Stomach smooth muscle (tissue), 2 donors: ENCODE results near the gene EFNB2.

Experiments
- H3K27ac ChIP-seq: one replicate; pipeline ENCODE4 v1.7.0; 2013; ENCODE audit warnings: mild to moderate bottlenecking, low read length, inconsistent platforms
- H3K27me3 ChIP-seq, 2 donors: one replicate each; pipeline ENCODE4 v1.7.0; 2013; ENCODE audit warnings: low read length in 2 of 2; ENCODE audit not compliant: insufficient read depth in 2 of 2, control insufficient read depth in 1 of 2
- H3K36me3 ChIP-seq, 2 donors: one replicate each; pipeline ENCODE4 v1.7.0; 2013; ENCODE audit warnings: low read length in 2 of 2; ENCODE audit not compliant: control insufficient read depth in 2 of 2, insufficient read depth in 2 of 2
- H3K4me1 ChIP-seq: one replicate; pipeline ENCODE4 v1.7.0; 2013; ENCODE audit warnings: low read length; ENCODE audit not compliant: control insufficient read depth, insufficient read depth
- H3K4me3 ChIP-seq, 2 donors: one replicate each; pipeline ENCODE4 v1.7.0; 2013; ENCODE audit warnings: low read length in 2 of 2
- H3K9ac ChIP-seq, 2 donors: one replicate each; pipeline ENCODE4 v1.7.0; 2013; ENCODE audit warnings: low read length in 2 of 2, mild to moderate bottlenecking in 1 of 2
- H3K9me3 ChIP-seq, 2 donors: one replicate each; pipeline ENCODE4 v1.7.0; 2013; ENCODE audit warnings: low read length in 2 of 2; ENCODE audit not compliant: control insufficient read depth in 2 of 2
- donor health status: healthy.
- donor health status: Pancreatic carcinoma.

The EFNB2 gene

GRCh38 chr13:106507560-106508274 is 27.7 kb downstream of the EFNB2 start:
- Histone ChIP-seq H3K4me1 (peaks cover 3% of the 10 kb centered on the region), H3K9me3 (no peaks in the 10 kb centered on the region), H3K4me3 (peak overlapping the region; percentile 47 to 52), H3K27ac (peak overlapping the region; percentile 61), H3K36me3 (peaks cover 3% of the 10 kb centered on the region in 2 donors), H3K9ac (peak overlapping the region in 1 of 2 donors; percentile 37), H3K27me3 (no peaks in the 10 kb centered on the region)

- Histone ChIP-seq H3K9ac (no peak overlapping the region), H3K4me3 (no peak overlapping the region), H3K36me3 (peaks cover 0 to 3% of the 10 kb centered on the region in 2 donors), H3K27ac (no peak overlapping the region), H3K9me3 (no peaks in the 10 kb centered on the region), H3K4me1 (peaks cover 3% of the 10 kb centered on the region), H3K27me3 (no peaks in the 10 kb centered on the region)
Measured at GRCh38 chr13:106506286-106506685, 29.2 kb downstream of the EFNB2 start.

DNA sequence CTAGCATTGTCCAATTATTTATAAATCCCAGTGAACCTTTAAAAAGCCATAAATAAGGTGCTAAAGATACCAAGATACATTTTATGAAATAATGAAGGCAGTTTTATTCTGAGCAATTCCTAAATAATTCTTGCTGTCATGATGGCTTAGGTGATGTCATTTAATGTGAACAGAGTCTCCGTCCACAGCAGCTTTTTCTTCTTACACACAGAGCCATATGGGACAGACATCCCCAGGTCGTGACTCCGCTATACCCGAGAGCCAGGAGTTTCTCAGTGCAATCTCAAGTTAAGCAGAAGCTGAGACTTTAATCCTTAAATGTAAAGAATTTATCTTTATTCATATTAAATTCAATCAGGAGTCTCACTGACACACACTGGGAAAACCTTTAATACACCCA is 29.7 kb downstream of the EFNB2 start:
- no peaks in the 10 kb centered on the region for H3K9me3 ChIP-seq
- peaks cover 0 to 3% of the 10 kb centered on the region in 2 donors for H3K36me3 ChIP-seq
- peaks cover 3% of the 10 kb centered on the region for H3K4me1 ChIP-seq
- H3K9ac ChIP-seq: no peak overlapping the region
- H3K27me3 ChIP-seq: no peaks in the 10 kb centered on the region
- H3K27ac ChIP-seq: no peak overlapping the region
- no peak overlapping the region for H3K4me3 ChIP-seq

DNA sequence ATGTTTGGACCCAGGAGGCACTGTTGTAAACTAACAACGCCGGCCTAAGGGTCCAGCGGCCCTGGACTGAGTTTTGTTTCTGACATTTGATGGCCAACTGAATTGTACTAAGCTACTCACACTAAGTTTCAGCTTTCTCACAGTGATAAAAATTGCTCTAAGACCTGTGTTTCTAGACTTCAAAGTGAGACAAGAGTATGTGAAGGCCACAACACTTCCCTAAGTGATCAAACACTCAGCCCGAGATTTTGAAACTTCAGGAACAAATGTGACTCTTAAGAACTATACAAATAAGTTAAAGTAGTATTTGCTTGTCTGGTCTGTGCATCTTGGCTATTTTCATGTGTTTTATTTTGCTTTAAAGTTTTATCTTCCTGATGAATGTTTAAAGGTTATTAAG is 30.2 kb downstream of the EFNB2 start:
- no peak overlapping the region for H3K27ac ChIP-seq
- H3K27me3 ChIP-seq: no peaks in the 10 kb centered on the region
- H3K9ac ChIP-seq: no peak overlapping the region
- H3K4me1 ChIP-seq: peaks cover 3% of the 10 kb centered on the region
- no peaks in the 10 kb centered on the region for H3K9me3 ChIP-seq
- H3K4me3 ChIP-seq: no peak overlapping the region
- H3K36me3 ChIP-seq: peaks cover 0 to under 1% of the 10 kb centered on the region in 2 donors

DNA sequence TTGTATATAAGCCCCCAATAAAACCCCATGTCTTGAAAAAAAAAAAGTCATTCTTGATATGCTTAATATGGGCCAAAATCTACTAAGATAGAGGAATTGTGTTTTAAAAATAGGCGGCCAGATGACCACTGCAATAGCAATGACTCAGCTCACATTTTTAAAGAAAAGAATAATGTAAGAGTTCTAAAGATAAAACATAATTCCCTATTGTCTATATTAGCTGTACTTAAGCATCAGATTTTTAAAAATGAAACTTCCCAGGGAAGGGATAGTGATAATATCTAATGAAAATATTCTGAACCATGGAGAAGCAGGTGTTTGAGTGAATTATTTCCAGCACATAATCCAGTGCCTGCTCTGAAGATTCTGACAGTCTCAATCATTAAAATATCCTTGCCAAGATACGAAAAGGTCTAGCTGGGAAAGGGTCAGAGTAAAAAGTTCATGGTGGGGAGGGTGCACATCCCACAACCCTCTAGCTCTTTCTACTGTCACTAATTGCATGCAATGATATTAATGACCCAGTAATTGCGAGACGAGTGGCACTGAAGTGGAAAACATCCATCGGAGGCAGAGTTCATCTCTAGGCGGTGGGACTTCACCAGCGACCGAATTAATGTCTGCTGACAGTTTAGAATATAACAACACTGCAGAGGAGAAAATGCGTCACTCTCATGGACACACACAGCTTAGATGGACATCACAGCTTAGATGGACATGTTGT is 31.6 kb downstream of the EFNB2 start:
- H3K4me3 ChIP-seq: no peak overlapping the region
- no peak overlapping the region for H3K9ac ChIP-seq
- H3K27ac ChIP-seq: no peak overlapping the region
- no peaks in the 10 kb centered on the region for H3K27me3 ChIP-seq
- no peaks in the 10 kb centered on the region for H3K36me3 ChIP-seq
- H3K4me1 ChIP-seq: peaks cover 3% of the 10 kb centered on the region
- H3K9me3 ChIP-seq: no peaks in the 10 kb centered on the region

GRCh38 chr13:106503272-106503671 is 32.2 kb downstream of the EFNB2 start:
- Histone ChIP-seq H3K9me3 (no peaks in the 10 kb centered on the region), H3K36me3 (no peaks in the 10 kb centered on the region), H3K27ac (no peak overlapping the region), H3K4me1 (peaks cover 7% of the 10 kb centered on the region), H3K9ac (no peak overlapping the region), H3K4me3 (no peak overlapping the region), H3K27me3 (no peaks in the 10 kb centered on the region)

DNA sequence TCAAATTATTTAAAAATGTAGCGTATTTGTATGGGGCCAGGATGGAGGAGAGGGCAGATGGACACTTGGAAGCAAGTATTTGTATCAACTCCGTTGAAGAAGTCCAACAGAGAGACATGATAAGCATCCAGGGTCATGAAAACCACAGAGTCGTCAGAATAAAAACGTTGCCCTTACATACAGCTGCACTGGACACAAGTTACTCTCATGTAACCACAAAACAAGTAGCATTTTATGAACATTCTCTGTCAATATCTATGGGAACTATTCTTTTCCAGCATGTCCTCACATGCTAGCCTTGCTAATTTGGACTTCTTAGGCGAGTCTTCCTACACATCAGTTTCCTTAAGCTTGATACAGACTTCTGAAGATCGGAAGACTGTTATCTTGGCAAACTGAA is 35.0 kb downstream of the EFNB2 start:
- Histone ChIP-seq H3K36me3 (no peaks in the 10 kb centered on the region), H3K4me3 (no peak overlapping the region), H3K9ac (no peak overlapping the region), H3K9me3 (no peaks in the 10 kb centered on the region), H3K27ac (no peak overlapping the region), H3K4me1 (peaks cover 13% of the 10 kb centered on the region), H3K27me3 (no peaks in the 10 kb centered on the region)

- Histone ChIP-seq H3K4me3 (no peak overlapping the region), H3K27ac (peak overlapping the region; percentile 38), H3K9ac (no peak overlapping the region), H3K9me3 (no peaks in the 10 kb centered on the region), H3K4me1 (peaks cover 14% of the 10 kb centered on the region), H3K27me3 (no peaks in the 10 kb centered on the region), H3K36me3 (no peaks in the 10 kb centered on the region)
Measured at GRCh38 chr13:106499896-106500295, 35.6 kb downstream of the EFNB2 start.

DNA sequence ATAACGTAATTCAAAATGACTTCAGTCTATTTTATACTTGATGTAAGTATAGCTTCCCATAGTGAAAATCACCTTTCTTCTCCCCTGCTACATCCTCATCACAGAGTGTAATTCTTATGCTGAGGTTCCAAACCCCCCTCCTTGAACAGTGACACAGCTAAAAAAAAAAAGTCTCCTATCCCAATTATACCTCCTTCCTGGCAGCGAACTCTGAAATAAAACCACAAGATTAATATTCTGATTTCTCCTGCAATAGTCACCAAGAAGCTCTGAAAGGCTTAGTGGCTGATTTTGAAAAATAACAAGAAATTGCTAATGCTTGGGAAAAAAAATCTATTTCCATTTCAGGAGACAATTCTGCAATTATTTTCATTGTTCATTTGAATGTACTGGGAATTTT is 36.3 kb downstream of the EFNB2 start:
- Histone ChIP-seq H3K9me3 (no peaks in the 10 kb centered on the region), H3K27ac (peak overlapping the region; percentile 68), H3K4me3 (peak overlapping the region in 1 of 2 donors; percentile 8), H3K9ac (peak overlapping the region; percentile 23 to 52), H3K36me3 (peaks cover 0 to 7% of the 10 kb centered on the region in 2 donors), H3K4me1 (peaks cover 14% of the 10 kb centered on the region), H3K27me3 (no peaks in the 10 kb centered on the region)

DNA sequence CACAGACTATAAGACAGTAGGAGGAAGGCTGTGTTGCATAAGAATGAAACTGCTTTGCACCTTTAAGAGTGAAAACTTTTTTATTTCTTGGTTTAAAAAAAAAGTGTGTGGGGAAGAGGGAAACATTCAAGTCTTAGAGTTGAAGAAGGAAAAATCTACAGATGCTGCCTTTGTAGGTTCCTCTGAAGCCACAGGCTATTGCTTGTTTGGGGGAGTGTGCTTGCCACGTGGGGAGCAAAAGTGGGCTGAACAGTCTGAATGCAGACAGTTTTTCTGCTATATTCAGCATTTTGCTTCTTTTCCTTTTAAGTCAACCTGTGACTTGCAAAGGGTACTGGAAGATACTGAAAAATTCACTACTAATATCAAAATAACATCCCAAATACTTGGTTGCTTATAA is 36.9 kb downstream of the EFNB2 start:
- peak overlapping the region; percentile 68 for H3K27ac ChIP-seq
- peaks cover 2 to 12% of the 10 kb centered on the region in 2 donors for H3K36me3 ChIP-seq
- peaks cover 14% of the 10 kb centered on the region for H3K4me1 ChIP-seq
- no peaks in the 10 kb centered on the region for H3K9me3 ChIP-seq
- peak overlapping the region; percentile 23 to 52 for H3K9ac ChIP-seq
- H3K4me3 ChIP-seq: peak overlapping the region; percentile 8 to 54
- no peaks in the 10 kb centered on the region for H3K27me3 ChIP-seq

GRCh38 chr13:106498158-106498557 is 37.3 kb downstream of the EFNB2 start:
- Histone ChIP-seq H3K4me1 (peaks cover 14% of the 10 kb centered on the region), H3K9ac (peak overlapping the region; percentile 39 to 52), H3K9me3 (no peaks in the 10 kb centered on the region), H3K4me3 (peak overlapping the region; percentile 36 to 54), H3K36me3 (peaks cover 6 to 16% of the 10 kb centered on the region in 2 donors), H3K27ac (peak overlapping the region; percentile 68), H3K27me3 (no peaks in the 10 kb centered on the region)
